NB4 (cell line): Measurements from ENCODE around the gene IFNK.

ENCODE experiments used
- POLR2A ChIP-seq: IDR thresholded peaks from 2 replicates; pipeline ENCODE4 v1.6.1; 2011; ENCODE audit warnings: mild to moderate bottlenecking; ENCODE audit not compliant: insufficient read length; ENCODE audit errors: extremely low read depth
- TF ChIP-seq, protein P1 (sequence below): IDR thresholded peaks from one replicate; pipeline ENCODE4 v1.5.1; 2012; ENCODE audit warnings: low read depth, low read length
- TF ChIP-seq, protein P2 (sequence below): IDR thresholded peaks from 2 replicates; pipeline ENCODE4 v1.6.1; 2011; ENCODE audit warnings: low read depth, low read length

DNA sequence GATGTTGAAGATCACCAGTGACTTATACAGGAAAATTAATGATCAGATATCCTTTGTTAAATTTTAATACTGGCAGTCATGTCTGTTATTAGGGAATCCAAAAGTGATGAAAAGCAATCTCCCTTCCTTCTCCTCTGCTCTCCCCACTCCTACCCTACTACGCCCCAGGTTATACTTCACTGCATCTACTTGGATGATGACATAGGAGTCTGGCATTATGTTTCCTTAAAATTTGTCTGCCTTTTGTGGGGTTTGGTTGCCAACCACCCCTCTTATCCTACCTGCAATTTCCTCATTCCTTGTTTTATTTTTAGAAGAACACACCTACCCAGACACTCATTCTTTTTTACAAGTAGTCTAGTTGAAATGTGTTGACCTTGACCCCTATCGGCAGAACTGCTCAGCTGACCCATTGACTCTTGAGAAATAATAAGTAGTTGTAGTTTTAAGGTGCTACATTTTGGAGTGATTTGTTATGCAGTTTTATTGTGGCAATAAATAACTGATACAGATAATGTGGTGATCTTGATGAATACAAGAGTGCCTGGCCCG is 10.6 kb downstream of the IFNK start:
- TF ChIP-seq, protein P1, sequence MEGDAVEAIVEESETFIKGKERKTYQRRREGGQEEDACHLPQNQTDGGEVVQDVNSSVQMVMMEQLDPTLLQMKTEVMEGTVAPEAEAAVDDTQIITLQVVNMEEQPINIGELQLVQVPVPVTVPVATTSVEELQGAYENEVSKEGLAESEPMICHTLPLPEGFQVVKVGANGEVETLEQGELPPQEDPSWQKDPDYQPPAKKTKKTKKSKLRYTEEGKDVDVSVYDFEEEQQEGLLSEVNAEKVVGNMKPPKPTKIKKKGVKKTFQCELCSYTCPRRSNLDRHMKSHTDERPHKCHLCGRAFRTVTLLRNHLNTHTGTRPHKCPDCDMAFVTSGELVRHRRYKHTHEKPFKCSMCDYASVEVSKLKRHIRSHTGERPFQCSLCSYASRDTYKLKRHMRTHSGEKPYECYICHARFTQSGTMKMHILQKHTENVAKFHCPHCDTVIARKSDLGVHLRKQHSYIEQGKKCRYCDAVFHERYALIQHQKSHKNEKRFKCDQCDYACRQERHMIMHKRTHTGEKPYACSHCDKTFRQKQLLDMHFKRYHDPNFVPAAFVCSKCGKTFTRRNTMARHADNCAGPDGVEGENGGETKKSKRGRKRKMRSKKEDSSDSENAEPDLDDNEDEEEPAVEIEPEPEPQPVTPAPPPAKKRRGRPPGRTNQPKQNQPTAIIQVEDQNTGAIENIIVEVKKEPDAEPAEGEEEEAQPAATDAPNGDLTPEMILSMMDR: no peak
- TF ChIP-seq POLR2A: no peak
- TF ChIP-seq, protein P2, sequence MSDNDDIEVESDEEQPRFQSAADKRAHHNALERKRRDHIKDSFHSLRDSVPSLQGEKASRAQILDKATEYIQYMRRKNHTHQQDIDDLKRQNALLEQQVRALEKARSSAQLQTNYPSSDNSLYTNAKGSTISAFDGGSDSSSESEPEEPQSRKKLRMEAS: no peak
